Measurements from ENCODE around the gene CMYA5.

- TF ChIP-seq POLR2A (IDR thresholded peaks at IDR 0.05) = no peak
- TF ChIP-seq, protein P1, sequence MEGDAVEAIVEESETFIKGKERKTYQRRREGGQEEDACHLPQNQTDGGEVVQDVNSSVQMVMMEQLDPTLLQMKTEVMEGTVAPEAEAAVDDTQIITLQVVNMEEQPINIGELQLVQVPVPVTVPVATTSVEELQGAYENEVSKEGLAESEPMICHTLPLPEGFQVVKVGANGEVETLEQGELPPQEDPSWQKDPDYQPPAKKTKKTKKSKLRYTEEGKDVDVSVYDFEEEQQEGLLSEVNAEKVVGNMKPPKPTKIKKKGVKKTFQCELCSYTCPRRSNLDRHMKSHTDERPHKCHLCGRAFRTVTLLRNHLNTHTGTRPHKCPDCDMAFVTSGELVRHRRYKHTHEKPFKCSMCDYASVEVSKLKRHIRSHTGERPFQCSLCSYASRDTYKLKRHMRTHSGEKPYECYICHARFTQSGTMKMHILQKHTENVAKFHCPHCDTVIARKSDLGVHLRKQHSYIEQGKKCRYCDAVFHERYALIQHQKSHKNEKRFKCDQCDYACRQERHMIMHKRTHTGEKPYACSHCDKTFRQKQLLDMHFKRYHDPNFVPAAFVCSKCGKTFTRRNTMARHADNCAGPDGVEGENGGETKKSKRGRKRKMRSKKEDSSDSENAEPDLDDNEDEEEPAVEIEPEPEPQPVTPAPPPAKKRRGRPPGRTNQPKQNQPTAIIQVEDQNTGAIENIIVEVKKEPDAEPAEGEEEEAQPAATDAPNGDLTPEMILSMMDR (IDR thresholded peaks at IDR 0.05) = no peak
These were observed 38.8 kb downstream of the CMYA5 start for GRCh38 chr5:79728396-79728795.
